GM19452 (cell line): ENCODE measurements around the gene EPG5.
"Not testable (repeated sequence)": the region's sequence is repeated elsewhere in the genome, so short reads cannot be mapped to it uniquely, and the experiment has no call there.

ENCODE experiments used
- ATAC-seq: cut with Tn5 transposase; IDR thresholded peaks from one replicate; pipeline ENCODE4 v1.9.1; 2021; ENCODE audit not compliant: unreplicated experiment

The EPG5 gene

GRCh38 chr18:45841765-45842442 lies 125.2 kb downstream of the EPG5 start:
- ATAC-seq = no peak

GRCh38 chr18:45841060-45841764 lies 125.9 kb downstream of the EPG5 start:
- ATAC-seq = no peak

- ATAC-seq = no peak
Measured at GRCh38 chr18:45839414-45840395, 127.4 kb downstream of the EPG5 start.

GRCh38 chr18:45838302-45839070 lies 128.6 kb downstream of the EPG5 start:
- ATAC-seq = no peak

GRCh38 chr18:45837283-45838070 lies 129.7 kb downstream of the EPG5 start:
- ATAC-seq = no peak

- ATAC-seq = no peak
Measured at GRCh38 chr18:45836242-45837205, 130.6 kb downstream of the EPG5 start.

GRCh38 chr18:45835057-45835636 lies 132.0 kb downstream of the EPG5 start:
- no peak for ATAC-seq

- no peak for ATAC-seq
Measured at GRCh38 chr18:45834306-45834705, 132.8 kb downstream of the EPG5 start.

GRCh38 chr18:45833846-45834245 lies 133.3 kb downstream of the EPG5 start:
- ATAC-seq = no peak

- no peak for ATAC-seq
Measured at GRCh38 chr18:45830917-45831316, 136.2 kb downstream of the EPG5 start.

GRCh38 chr18:45829855-45830254 lies 137.3 kb downstream of the EPG5 start:
- no peak for ATAC-seq

- no peak for ATAC-seq
Measured at GRCh38 chr18:45828917-45829811, 138.0 kb downstream of the EPG5 start.

GRCh38 chr18:45826716-45827115 lies 140.4 kb downstream of the EPG5 start:
- not testable (repeated sequence) for ATAC-seq

- ATAC-seq = no peak
Measured at GRCh38 chr18:45826084-45826483, 141.0 kb downstream of the EPG5 start.

- no peak for ATAC-seq
Measured at GRCh38 chr18:45825258-45826044, 141.7 kb downstream of the EPG5 start, which contains the start of gene SIGLEC15. SIGLEC15 (plus strand) TSS chr18:45825675; CDS start chr18:45825729, 54 bp downstream.

GRCh38 chr18:45821711-45822110 lies 145.4 kb downstream of the EPG5 start:
- no peak for ATAC-seq
